Activated T-helper 17 cell treated with anti-CD3 and anti-CD28 coated beads, Interleukin-2, amount 50 U/mL, for 72 hours (primary cell): ENCODE measurements around the gene PAGE5. TPM values are rescaled to one million over a fixed set of nuclear protein-coding genes. Genes with fewer than 3 reads are reported as not detected.

Experiments
- ATAC-seq: fragments of 150-1000 bp; cut with Tn5 transposase; replicated peaks from 2 replicates; pipeline ENCODE4 v1.10.0; 2021; ENCODE audit warnings: mild to moderate bottlenecking, moderate library complexity
- H3K27ac Mint-ChIP-seq: one replicate; pipeline ENCODE4 v1.8.0; 2022; ENCODE audit warnings: mixed read lengths
- H3K27me3 Mint-ChIP-seq: one replicate; pipeline ENCODE4 v1.8.0; 2022; ENCODE audit warnings: mixed read lengths
- H3K36me3 Mint-ChIP-seq: one replicate; pipeline ENCODE4 v1.8.0; 2022; ENCODE audit warnings: low read depth, mild to moderate bottlenecking, mixed read lengths
- H3K4me1 Mint-ChIP-seq: one replicate; pipeline ENCODE4 v1.8.0; 2022; ENCODE audit warnings: mixed read lengths
- H3K4me3 Mint-ChIP-seq: one replicate; pipeline ENCODE4 v1.8.0; 2022; ENCODE audit warnings: mild to moderate bottlenecking, mixed read lengths
- H3K9me3 Mint-ChIP-seq: one replicate; pipeline ENCODE4 v1.8.0; 2022; ENCODE audit warnings: mixed read lengths
- total RNA-seq, 2 donors: library from RNA; stranded (reverse); gene quantifications; one replicate each; pipeline ENCODE4 v1.2.3, GENCODE V29; 2022

The PAGE5 gene
- 1 to 10 TPM in 1 of 2 donors, not detected in 1; 1.1 TPM for total RNA-seq

GRCh38 chrX:55220119-55220794, at the start of gene PAGE5:
Gene PAGE5 (plus strand): TSS chrX:55220346. CDS start chrX:55221383, 1,037 bp downstream.
- no peak for ATAC-seq
- Mint-ChIP-seq H3K27me3 (no peaks in the 10 kb centered on the region), H3K9me3 (no peaks in the 10 kb centered on the region), H3K4me3 (no peak within 1 kb of the TSS), H3K27ac (no peak within 1 kb of the TSS), H3K36me3 (no peaks in the 10 kb centered on the region), H3K4me1 (no peaks in the 10 kb centered on the region)

GRCh38 chrX:55187281-55187680, 32.9 kb upstream of the PAGE5 start:
- H3K4me1 Mint-ChIP-seq, result no peaks in the 10 kb centered on the region
- H3K36me3 Mint-ChIP-seq, result no peaks in the 10 kb centered on the region

GRCh38 chrX:55196688-55197087, 23.5 kb upstream of the PAGE5 start:
- H3K27ac Mint-ChIP-seq, result no peak overlapping the region
- ATAC-seq, result no peak
- H3K4me3 Mint-ChIP-seq, result no peak overlapping the region
- H3K4me1 Mint-ChIP-seq, result no peaks in the 10 kb centered on the region
- no peaks in the 10 kb centered on the region for H3K36me3 Mint-ChIP-seq
- peaks cover 1% of the 10 kb centered on the region for H3K27me3 Mint-ChIP-seq
- no peaks in the 10 kb centered on the region for H3K9me3 Mint-ChIP-seq

More at GRCh38 chrX:55187281-55187680, 32.9 kb upstream of the PAGE5 start:
- H3K4me3 Mint-ChIP-seq, result no peak overlapping the region
- H3K27me3 Mint-ChIP-seq, result peaks cover 3% of the 10 kb centered on the region
- peak overlapping the region; percentile 52 for H3K27ac Mint-ChIP-seq
- peak; percentile 47 for ATAC-seq
- no peaks in the 10 kb centered on the region for H3K9me3 Mint-ChIP-seq

- Mint-ChIP-seq H3K4me3 (no peak overlapping the region), H3K4me1 (no peaks in the 10 kb centered on the region)
These were observed 18.1 kb upstream of the PAGE5 start for GRCh38 chrX:55201930-55202579.

GRCh38 chrX:55206162-55206941, 13.8 kb upstream of the PAGE5 start:
- no peak for ATAC-seq
- Mint-ChIP-seq H3K9me3 (no peaks in the 10 kb centered on the region), H3K27ac (no peak overlapping the region), H3K4me1 (no peaks in the 10 kb centered on the region), H3K27me3 (peaks cover 4% of the 10 kb centered on the region), H3K4me3 (no peak overlapping the region), H3K36me3 (no peaks in the 10 kb centered on the region)

More at GRCh38 chrX:55201930-55202579, 18.1 kb upstream of the PAGE5 start:
- ATAC-seq, result no peak
- Mint-ChIP-seq H3K9me3 (no peaks in the 10 kb centered on the region), H3K36me3 (no peaks in the 10 kb centered on the region), H3K27me3 (peaks cover 4% of the 10 kb centered on the region), H3K27ac (no peak overlapping the region)

GRCh38 chrX:55210931-55211677, 9.0 kb upstream of the PAGE5 start:
- no peak for ATAC-seq
- Mint-ChIP-seq H3K27ac (no peak overlapping the region), H3K9me3 (no peaks in the 10 kb centered on the region), H3K27me3 (no peaks in the 10 kb centered on the region), H3K4me3 (no peak overlapping the region), H3K4me1 (no peaks in the 10 kb centered on the region), H3K36me3 (no peaks in the 10 kb centered on the region)

- Mint-ChIP-seq H3K9me3 (no peaks in the 10 kb centered on the region), H3K27me3 (no peaks in the 10 kb centered on the region), H3K36me3 (no peaks in the 10 kb centered on the region), H3K4me3 (no peak overlapping the region), H3K27ac (no peak overlapping the region), H3K4me1 (no peaks in the 10 kb centered on the region)
- no peak for ATAC-seq
These were observed 6.8 kb upstream of the PAGE5 start for GRCh38 chrX:55213381-55213780.

GRCh38 chrX:55240788-55241340, 20.7 kb downstream of the PAGE5 start:
- no peak for ATAC-seq
- Mint-ChIP-seq H3K4me3 (no peak overlapping the region), H3K27me3 (peaks cover 4% of the 10 kb centered on the region), H3K4me1 (no peaks in the 10 kb centered on the region), H3K9me3 (no peaks in the 10 kb centered on the region), H3K36me3 (no peaks in the 10 kb centered on the region), H3K27ac (no peak overlapping the region)

GRCh38 chrX:55253528-55253927, 33.4 kb downstream of the PAGE5 start:
- Mint-ChIP-seq H3K27me3 (peaks cover 5% of the 10 kb centered on the region), H3K27ac (no peak overlapping the region), H3K9me3 (no peaks in the 10 kb centered on the region), H3K36me3 (no peaks in the 10 kb centered on the region), H3K4me1 (no peaks in the 10 kb centered on the region), H3K4me3 (no peak overlapping the region)
- no peak for ATAC-seq

- H3K9me3 Mint-ChIP-seq, result no peaks in the 10 kb centered on the region
- H3K4me3 Mint-ChIP-seq, result no peak overlapping the region
- no peaks in the 10 kb centered on the region for H3K36me3 Mint-ChIP-seq
- H3K4me1 Mint-ChIP-seq, result no peaks in the 10 kb centered on the region
- H3K27me3 Mint-ChIP-seq, result no peaks in the 10 kb centered on the region
- ATAC-seq, result no peak
- no peak overlapping the region for H3K27ac Mint-ChIP-seq
These were observed 40.7 kb downstream of the PAGE5 start for GRCh38 chrX:55260806-55261205.

GRCh38 chrX:55264816-55265215, 44.7 kb downstream of the PAGE5 start, which contains the start of gene PAGE3:
Gene PAGE3 (minus strand): TSS chrX:55264916. CDS start chrX:55263903, 1,013 bp downstream.
- no peak within 1 kb of the TSS for H3K27ac Mint-ChIP-seq
- H3K4me1 Mint-ChIP-seq, result no peaks in the 10 kb centered on the region
- no peaks in the 10 kb centered on the region for H3K27me3 Mint-ChIP-seq
- H3K9me3 Mint-ChIP-seq, result no peaks in the 10 kb centered on the region
- no peaks in the 10 kb centered on the region for H3K36me3 Mint-ChIP-seq
- no peak for ATAC-seq
- H3K4me3 Mint-ChIP-seq, result no peak within 1 kb of the TSS
